HS-5 (cell line): ENCODE results near the gene CAMK2A.

Experiments
- DNase-seq: peaks from one replicate; pipeline ENCODE4 v3.0.0-alpha.2; 2012; ENCODE audit warnings: low read depth

CAMK2A gene

DNA sequence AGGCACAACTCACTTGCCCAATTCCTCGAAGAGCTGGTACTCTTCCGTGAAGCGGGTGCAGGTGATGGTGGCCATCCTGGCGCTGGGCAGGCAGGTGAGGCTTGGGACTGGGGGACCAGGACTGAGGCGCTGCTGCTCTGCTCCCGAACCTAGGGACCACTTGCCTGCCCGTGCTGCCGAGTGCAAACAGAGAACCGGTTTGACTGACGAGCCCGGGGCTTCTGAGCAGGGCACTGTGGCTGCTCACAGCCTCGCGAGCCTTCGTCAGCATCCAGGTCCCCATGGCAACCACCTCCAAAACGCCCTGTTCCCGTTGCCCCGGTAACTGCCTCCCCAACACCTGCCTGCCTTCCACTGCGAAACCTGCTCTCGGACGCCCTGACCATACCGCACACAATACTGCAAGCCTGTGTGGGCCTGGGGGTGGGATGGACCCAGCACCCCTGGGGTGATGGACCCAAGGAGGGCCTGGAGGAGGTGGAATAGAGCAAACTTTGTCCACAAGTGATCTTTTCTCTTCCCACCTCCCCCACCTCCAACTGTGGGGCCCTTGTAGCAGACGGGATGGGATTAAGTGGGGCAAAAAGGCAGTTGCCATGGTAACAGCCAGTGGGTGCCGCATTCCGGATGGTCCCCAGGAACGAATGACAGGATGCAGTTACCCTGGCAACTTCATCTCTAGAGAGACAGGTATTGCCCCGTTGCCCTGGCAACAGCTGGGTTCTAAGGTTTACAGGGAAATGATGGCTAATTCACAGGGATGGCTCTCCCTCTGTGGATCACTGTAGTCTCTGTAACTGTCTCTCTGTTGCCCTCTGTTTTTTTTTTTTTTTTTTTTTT is at the start of gene CAMK2A:
TSS of gene CAMK2A (minus strand) at position 223 of the 840 bp plus-strand sequence. CDS start at position 75, 148 bp downstream.
- no peak for DNase-seq

DNA sequence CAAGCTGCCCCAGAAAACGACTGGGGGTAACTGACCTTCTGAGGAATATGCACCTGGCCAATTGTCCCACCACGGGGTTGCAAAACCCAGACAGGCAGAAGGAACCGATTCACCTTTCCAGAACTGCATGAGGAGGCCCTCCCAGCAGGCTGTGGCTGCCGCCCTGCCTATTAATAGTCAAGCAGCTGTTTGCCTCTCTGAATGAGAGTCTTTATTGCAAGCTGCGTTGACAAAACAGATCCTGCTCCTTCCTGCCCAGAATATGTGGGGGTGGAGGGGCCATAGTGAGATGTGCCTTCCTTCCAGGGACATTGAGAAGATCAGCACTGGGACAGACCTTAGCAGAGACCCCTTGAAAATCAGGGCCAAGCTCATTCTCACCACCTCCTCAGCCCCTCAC is 49.6 kb upstream of the CAMK2A start:
- no peak for DNase-seq

- no peak for DNase-seq
These were observed 49.0 kb upstream of the CAMK2A start for GRCh38 chr5:150338546-150338945.

GRCh38 chr5:150335778-150336177 is 46.2 kb upstream of the CAMK2A start:
- DNase-seq = no peak

GRCh38 chr5:150333400-150333799 is 43.8 kb upstream of the CAMK2A start:
- no peak for DNase-seq

DNA sequence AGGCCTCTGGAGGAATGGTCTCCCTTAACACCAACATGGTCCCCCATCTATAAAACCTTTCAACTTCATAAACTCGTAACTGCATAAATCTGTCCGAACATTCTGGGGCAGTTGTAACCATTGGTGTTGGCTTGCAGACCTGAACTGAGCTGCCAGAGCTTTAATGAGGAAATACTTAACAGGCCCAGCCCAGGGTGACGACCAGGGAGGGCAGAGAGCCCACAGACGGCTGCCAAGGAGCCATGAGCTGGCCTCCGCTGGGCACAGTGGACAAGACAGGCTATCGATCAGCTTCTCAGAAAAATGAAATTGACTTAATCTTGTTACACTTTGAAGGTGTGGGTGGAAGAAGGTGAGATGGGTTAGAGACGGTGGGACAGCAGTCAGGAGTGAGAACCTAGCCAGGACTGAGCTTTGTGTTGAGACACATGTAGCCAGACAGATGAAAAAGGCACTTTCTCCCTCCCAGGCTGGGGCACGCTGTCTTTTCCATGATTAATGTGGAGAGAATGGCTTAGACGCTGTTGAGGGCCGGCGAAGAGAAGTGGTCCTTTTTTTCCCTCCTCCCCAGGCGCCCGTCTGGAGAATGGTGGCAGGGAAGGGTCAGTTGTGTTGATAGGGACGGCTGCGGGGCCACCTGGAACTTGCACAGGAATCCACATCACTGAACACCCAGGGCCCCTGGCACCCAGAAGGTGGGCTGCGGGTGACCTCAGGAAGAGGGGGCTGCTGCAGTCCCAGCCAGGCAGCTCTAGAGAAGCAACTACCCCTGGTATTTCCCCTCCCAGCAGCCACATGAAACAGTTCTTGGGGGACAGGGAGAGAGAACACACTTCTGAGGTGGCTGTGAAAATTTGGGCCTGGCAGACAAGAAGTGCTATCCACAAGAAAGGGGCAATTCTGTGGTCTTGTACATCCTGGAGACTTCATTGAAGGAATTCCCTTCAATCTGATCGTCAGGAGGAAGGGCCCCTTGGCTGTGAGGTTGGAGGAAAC is 40.6 kb upstream of the CAMK2A start:
- no peak for DNase-seq

GRCh38 chr5:150329038-150329437 is 39.5 kb upstream of the CAMK2A start:
- no peak for DNase-seq

DNA sequence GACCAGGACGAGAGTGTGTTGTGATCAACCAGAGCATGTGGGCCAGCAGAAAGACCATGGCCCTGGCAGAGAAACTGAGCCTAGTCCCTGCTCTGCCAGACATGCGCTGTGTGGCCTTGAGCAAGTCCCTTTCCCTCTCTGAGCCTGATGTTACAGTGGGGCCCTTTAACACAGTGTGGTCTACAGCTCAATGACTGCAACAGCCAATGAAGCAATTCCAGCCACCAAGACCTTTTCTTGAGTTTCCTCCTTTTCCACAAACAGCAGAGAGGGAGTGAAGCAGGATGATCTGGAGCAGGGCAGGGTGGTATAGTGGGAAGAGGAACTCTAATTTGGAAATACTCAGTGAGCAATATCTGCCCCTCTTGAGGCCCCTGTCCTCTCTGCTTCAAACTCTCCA is 38.9 kb upstream of the CAMK2A start:
- DNase-seq = no peak

DNA sequence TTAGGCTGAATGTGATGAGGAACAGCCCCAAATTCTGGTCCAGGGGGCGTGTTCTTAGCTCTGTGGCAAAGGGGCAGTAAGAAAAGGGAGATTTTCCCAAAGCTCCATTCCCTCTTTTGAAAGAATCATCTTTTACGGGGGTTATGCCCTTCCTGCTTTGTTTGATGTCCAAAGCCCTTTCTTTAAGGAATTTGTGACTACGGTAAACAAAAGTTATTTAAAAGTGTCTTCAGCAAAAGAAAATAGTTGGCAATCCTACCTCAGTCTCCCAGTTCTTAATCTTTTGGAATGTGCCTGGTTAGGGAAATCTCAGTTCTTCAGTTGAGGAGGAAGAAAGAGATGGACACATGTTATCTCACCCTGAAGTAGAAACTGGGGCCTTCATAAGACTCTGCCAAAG is 37.6 kb upstream of the CAMK2A start:
- no peak for DNase-seq

DNA sequence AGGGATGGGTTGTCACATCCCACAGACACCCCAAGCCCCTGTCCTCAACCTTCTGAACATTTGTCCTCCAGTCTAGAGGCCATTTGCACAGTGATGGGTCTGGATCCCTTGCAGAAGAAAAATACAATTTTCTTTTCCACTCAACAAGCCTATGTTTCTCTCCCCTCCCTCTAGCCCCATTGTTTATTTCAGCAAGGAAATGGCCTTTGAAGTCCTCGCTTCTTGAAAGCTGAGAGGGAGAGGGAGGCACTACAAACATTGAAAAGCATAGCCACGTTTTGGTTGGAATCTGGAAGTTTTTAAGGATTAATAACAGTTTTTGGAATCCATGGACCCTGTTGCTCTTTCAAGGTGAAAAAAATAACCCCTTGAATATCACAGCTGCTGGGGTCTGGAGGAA is 37.1 kb upstream of the CAMK2A start:
- no peak for DNase-seq

GRCh38 chr5:150325426-150325825 is 35.9 kb upstream of the CAMK2A start:
- no peak for DNase-seq

DNA sequence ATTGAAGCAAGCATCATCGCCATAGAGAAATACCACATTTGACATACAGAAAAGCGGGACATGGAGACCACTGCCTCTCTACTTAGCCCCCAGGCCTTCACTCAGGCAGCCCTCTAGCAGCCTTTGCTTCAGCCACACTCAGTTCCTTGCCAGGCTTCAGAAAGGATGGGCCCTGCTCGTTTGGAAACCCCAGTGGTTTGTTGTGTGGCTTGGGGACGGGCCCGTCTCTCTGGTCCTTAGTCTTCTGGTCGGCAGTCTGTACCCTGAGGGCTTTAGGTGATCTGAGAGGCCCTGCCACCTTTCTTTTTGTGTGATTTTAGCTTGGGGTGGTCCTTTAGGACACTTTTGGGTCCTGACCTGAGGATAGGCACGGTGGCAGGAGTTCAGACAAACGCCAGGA is 34.2 kb upstream of the CAMK2A start:
- no peak for DNase-seq

DNA sequence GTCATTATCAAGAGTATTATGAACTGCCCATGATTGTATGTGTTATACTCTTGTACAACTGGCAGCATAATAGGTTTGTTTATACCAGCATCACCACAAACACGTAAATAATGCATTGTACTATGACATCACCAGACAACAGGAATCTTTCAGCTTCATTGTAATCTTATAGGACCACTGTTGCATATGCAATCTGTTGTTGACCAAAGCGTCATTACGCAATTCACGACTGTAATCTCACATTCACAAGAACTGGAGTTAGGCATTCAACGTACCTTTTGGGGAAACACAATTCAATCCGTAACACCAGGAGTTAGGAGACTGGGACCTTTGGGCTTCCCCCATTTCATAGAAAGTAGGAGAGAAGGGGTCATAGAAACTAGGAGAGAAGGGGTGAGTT is 33.5 kb upstream of the CAMK2A start:
- no peak for DNase-seq

DNA sequence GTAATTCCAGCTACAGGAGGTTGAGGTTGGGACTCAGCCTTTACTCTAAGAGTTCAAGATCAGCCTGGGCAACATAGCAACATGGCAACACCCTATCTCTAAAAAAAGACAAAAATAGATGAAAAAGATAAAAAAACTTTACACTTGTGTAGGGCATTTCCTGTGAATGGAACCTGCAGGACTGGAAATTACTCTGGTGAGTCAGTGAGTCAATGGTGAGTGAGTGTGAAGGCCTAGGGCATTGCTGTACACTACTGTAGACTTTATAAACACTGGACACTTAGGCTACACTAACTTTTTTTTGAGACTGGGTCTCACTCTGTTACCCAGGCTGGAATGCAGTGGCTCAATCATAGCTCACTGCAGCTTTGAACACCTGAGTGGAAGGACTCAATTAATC is 32.6 kb upstream of the CAMK2A start:
- DNase-seq = no peak

- no peak for DNase-seq
These were observed 32.2 kb upstream of the CAMK2A start for GRCh38 chr5:150321784-150322183.

GRCh38 chr5:150321211-150321610 is 31.6 kb upstream of the CAMK2A start:
- no peak for DNase-seq

DNA sequence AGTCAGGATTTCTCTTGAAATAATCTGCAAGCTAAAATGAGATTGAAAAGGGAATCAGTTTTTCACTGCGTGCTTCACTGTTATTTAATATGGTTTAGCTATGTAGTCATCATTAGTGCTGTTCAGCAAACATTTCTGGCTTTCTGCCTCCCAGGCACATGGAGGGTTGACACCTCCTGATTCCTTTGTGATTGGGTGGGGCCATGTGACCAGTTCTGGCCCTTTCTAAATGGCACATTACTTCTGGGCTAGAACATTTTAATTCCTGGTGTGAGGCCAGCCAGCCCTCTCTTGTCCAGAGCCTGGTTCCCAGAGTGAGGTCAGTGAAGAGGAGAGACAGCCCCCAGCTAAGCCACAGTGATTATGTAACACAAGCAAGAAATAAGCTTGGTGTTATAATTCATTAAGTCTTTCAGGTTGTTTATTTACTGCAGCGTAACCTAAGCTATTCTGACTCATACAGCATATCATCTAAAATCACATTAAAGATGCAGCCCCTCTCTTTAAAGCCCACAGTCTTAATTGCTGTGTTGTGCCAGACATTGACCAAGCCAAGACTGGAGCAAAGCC is 30.6 kb upstream of the CAMK2A start:
- no peak for DNase-seq

- no peak for DNase-seq
These were observed 29.9 kb upstream of the CAMK2A start for GRCh38 chr5:150319484-150319790.

GRCh38 chr5:150318613-150319483 is 29.3 kb upstream of the CAMK2A start:
- no peak for DNase-seq

GRCh38 chr5:150317048-150318003 is 27.8 kb upstream of the CAMK2A start:
- peak; percentile 96 for DNase-seq

DNA sequence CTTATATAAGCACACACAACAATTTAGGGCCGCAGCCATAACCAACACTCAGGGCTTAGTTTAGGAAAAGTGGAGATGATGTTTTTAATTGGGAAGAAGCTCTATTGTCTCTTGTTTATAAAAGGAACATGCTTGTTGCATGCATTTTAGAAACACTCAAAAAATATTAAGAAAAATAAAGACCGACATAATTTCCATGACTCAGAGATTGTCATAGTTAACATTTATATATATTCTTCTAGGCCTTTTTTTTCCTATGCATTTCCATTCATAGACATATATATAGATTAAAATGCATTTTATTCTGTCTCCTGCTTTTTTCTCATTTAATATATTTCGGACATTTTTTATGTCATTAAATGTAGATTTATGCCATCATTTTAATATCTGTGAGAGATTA is 26.7 kb upstream of the CAMK2A start:
- DNase-seq = no peak
